RWPE1 (cell line): Measurements from ENCODE around the gene VWCE.

Source experiments
- CTCF ChIA-PET: fragments of 350-600 bp; sonication (Branson Sonifier 250); formaldehyde crosslinking; extraction: SDS; loops from one replicate; lab custom pipeline; 2021; lab: Yijun Ruan, JAX
- POLR2A ChIA-PET: fragments of 400-600 bp; formaldehyde crosslinking; extraction: SDS; loops from one replicate; lab custom pipeline; 2020; ENCODE audit warnings: antibody characterized with exemption; ENCODE audit not compliant: low non-redundant PET; lab: Yijun Ruan, JAX
- DNase-seq: peaks from one replicate; pipeline ENCODE4 v3.0.0; 2012; ENCODE audit warnings: low spot score
- H3K27ac ChIP-seq: fragments of 450-650 bp; 2 replicates; pipeline ENCODE4 v1.5.1; 2017
- TF ChIP-seq, protein P1 (sequence below): fragments of 450-650 bp; conservative IDR thresholded peaks from 2 replicates; pipeline ENCODE4 v1.5.1; 2017; ENCODE audit warnings: low read depth, mild to moderate bottlenecking

The VWCE gene

DNA sequence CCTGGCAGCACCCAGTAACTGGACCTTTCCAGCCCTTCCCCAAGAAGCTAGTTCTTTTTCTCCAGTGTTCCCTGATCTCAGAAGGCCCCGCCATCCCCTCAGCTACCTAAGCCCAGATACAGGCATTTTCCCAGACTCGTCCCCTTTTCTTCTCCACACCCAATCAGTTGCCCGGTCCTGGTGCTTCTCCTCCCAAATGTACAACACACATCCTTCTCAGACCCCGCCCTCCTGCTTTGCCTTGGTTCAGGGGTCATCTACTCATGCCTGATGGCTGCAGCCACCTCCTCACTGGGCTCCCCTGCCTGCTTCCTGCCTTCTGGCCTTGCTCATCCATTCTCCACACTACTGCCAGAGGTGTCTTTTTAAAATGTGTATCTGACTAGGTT is 44.4 kb upstream of the VWCE start:
- CTCF ChIA-PET, result interaction anchor here (1.3 kb wide), 1 partner anchor 46 kb away, joined by 3 read pairs; no protein-coding TSS in a partner anchor

GRCh38 chr11:61338783-61339489 is 43.8 kb upstream of the VWCE start:
- TF ChIP-seq, protein P1, sequence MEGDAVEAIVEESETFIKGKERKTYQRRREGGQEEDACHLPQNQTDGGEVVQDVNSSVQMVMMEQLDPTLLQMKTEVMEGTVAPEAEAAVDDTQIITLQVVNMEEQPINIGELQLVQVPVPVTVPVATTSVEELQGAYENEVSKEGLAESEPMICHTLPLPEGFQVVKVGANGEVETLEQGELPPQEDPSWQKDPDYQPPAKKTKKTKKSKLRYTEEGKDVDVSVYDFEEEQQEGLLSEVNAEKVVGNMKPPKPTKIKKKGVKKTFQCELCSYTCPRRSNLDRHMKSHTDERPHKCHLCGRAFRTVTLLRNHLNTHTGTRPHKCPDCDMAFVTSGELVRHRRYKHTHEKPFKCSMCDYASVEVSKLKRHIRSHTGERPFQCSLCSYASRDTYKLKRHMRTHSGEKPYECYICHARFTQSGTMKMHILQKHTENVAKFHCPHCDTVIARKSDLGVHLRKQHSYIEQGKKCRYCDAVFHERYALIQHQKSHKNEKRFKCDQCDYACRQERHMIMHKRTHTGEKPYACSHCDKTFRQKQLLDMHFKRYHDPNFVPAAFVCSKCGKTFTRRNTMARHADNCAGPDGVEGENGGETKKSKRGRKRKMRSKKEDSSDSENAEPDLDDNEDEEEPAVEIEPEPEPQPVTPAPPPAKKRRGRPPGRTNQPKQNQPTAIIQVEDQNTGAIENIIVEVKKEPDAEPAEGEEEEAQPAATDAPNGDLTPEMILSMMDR, result no peak
- DNase-seq, result no peak
- POLR2A ChIA-PET, result no interaction called here
- H3K27ac ChIP-seq, result no peak overlapping the region; the same call in 1 of the 2 replicates
- CTCF ChIA-PET, result no interaction called here

More for the DNA sequence above, 44.4 kb upstream of the VWCE start:
- no peak for DNase-seq
- no peak overlapping the region; the same call in 1 of the 2 replicates for H3K27ac ChIP-seq
- TF ChIP-seq, protein P1, result no peak
- POLR2A ChIA-PET, result no interaction called here

DNA sequence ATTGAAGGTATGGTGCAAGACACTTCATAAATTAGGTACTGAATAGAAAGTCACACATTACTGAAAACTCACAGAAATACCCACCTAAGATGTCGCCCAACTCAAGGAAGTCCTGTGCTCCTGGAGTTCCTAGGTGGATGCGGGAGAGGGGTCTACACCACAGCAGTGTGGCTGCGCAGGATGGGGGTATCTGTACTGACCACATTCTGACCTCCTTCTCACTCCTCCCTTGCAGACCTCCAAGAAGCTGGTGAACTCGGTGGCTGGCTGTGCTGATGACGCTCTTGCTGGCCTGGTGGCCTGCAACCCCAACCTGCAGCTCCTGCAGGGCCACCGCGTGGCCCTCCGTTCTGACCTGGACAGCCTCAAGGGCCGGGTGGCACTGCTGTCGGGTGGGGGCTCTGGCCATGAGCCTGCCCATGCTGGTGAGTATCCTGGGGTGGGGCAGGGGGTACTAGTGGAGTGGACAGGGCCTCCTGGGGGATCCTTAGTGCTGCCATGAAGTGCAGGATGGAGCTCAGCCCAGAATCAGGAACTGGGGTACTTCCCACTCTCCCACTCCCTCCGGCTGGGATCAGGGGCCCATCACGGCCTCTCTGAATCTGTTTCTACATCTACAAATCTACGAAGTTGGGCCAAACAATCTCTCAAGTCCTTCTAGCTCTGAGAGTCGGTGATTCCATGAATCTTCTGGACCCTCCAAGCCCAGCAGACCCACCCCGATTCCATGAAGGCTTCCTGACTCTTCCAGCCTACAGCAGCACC is 42.8 kb upstream of the VWCE start:
- no peak for DNase-seq
- TF ChIP-seq, protein P1, result no peak
- ChIA-PET POLR2A (interaction anchor here (0.6 kb wide), 1 partner anchor 23 kb away, joined by 4 read pairs; no protein-coding TSS in a partner anchor), CTCF (interaction anchor here (1.1 to 5.4 kb wide), 2 partner anchors 22 to 48 kb away, joined by 6 to 86 read pairs; no protein-coding TSS in a partner anchor)
- H3K27ac ChIP-seq, result no peak overlapping the region; the same call in 1 of the 2 replicates

DNA sequence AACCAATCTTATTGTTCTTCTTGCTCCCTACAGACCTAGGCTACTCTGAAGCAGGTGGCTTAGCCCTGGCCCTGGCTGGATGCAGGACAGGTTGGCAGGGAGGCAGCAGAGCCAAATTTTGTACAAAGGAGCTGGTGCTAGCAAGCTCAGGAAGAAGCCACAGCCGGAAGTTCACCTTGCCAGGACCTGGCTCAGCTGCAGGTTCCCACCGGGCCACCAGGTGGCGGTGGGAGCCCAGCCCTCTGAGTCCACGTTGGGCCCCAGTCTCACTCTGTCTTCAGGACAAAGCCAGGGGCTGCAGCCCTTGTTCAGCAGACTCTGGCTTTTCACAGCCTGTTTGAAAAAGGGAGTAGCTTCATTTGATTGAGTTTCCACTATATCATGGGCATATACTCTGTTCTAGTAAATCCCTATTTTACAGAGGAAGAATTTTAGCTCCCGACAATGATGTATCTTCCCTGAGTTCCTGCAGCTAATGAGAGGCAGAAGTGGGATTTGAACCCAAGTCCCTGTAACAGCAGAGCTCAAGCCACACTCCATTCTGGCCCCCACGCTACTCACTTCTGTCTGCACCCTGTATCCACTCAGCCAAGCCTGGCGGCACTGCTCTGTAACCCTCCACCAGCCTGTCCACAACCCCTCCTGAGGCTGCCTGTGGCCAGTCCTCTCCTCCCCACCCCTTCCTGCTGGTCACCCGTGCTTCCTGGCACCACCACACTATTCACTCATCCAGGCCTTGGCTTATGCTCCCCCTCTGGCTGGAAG is 41.2 kb upstream of the VWCE start:
- CTCF ChIA-PET, result interaction anchor here (0.6 to 5.4 kb wide), 22 partner anchors 9 to 135 kb away, joined by 3 to 86 read pairs (median 4); partner anchors contain the start of genes CYB561A3, TMEM138 and TMEM216
- POLR2A ChIA-PET, result interaction anchor here (1.2 to 1.7 kb wide), 2 partner anchors 25 to 49 kb away, joined by 6 to 11 read pairs; partner anchors contain the start of genes CYB561A3 and TMEM138
- peak; percentile 74 for DNase-seq
- peak overlapping the region; percentile 84 for H3K27ac ChIP-seq
- TF ChIP-seq, protein P1, result peak; percentile 96

- POLR2A ChIA-PET, result no interaction called here
- TF ChIP-seq, protein P1, result no peak
- H3K27ac ChIP-seq, result peak overlapping the region; percentile 84
- DNase-seq, result no peak
- CTCF ChIA-PET, result interaction anchor here (0.6 to 5.4 kb wide), 3 partner anchors 47 to 100 kb away, joined by 7 to 86 read pairs (median 9); no protein-coding TSS in a partner anchor
Measured at GRCh38 chr11:61335355-61335710, 40.2 kb upstream of the VWCE start.
